Ascending aorta (tissue), 2 donors: ENCODE results near the gene LRP8. TPM values are rescaled to one million over a fixed set of nuclear protein-coding genes. Genes with fewer than 3 reads are reported as not detected.

Experiments
- DNase-seq, 2 donors: peaks; one replicate each; pipeline ENCODE4 v3.0.0-alpha.2; 2019; ENCODE audit warnings: low spot score in 2 of 2
- H3K27ac ChIP-seq, 2 donors: fragments of 200-600 bp; sonication (generic); one replicate each; pipeline ENCODE4 v1.5.1; 2016 to 2017; ENCODE audit warnings: mild to moderate bottlenecking in 1 of 2
- H3K27me3 ChIP-seq: fragments of 200-600 bp; sonication (generic); one replicate; pipeline ENCODE4 v1.5.1; 2017
- H3K36me3 ChIP-seq, 2 donors: fragments of 200-600 bp; sonication (generic); one replicate each; pipeline ENCODE4 v1.5.1; 2016
- H3K4me1 ChIP-seq, 2 donors: fragments of 200-600 bp; sonication (generic); one replicate each; pipeline ENCODE4 v1.5.1; 2016 to 2017; ENCODE audit warnings: mild to moderate bottlenecking in 1 of 2
- H3K4me3 ChIP-seq, 2 donors: fragments of 200-600 bp; sonication (generic); one replicate each; pipeline ENCODE4 v1.5.1; 2016 to 2017; ENCODE audit warnings: mild to moderate bottlenecking in 1 of 2
- H3K9me3 ChIP-seq, 2 donors: fragments of 200-600 bp; sonication (generic); one replicate each; pipeline ENCODE4 v1.5.1; 2016
- CTCF ChIP-seq, 3 experiments: fragments of 200-600 bp in 2 of 3; fragments of 450-650 bp in 1 of 3; sonication (generic) in 2 of 3; IDR thresholded peaks; one replicate each; pipeline ENCODE4 v1.5.1; 2016 to 2019; ENCODE audit warnings: antibody characterized with exemption in 3 of 3, mild to moderate bottlenecking in 1 of 3, moderate library complexity in 1 of 3
- intact Hi-C: fragments of 100-400 bp; cut with DNase I; formaldehyde crosslinking; loops from one replicate; pipeline ENCODE4 v1.15.1; 2023
- total RNA-seq: library from RNA; depleted of rRNA; stranded (reverse); fragments of >200 nt; gene quantifications from one replicate; pipeline ENCODE4 v1.1.0, GENCODE V29; 2016

Gene LRP8
- total RNA-seq, 1 donor from 2014 or later: 10.0 TPM

- Histone ChIP-seq H3K27ac (no peak overlapping the region), H3K4me3 (no peak overlapping the region), H3K9me3 (no peaks in the 10 kb centered on the region), H3K36me3 (no peaks in the 10 kb centered on the region), H3K4me1 (no peaks in the 10 kb centered on the region), H3K27me3 (no peaks in the 10 kb centered on the region)
- intact Hi-C loops: no loop called here
- no peak for DNase-seq
- TF ChIP-seq CTCF (IDR thresholded peaks at IDR 0.05): no peak
These were observed 13.8 kb downstream of the LRP8 start for GRCh38 chr1:53314096-53314495.

- Histone ChIP-seq H3K9me3 (no peaks in the 10 kb centered on the region), H3K36me3 (no peaks in the 10 kb centered on the region), H3K4me1 (no peaks in the 10 kb centered on the region), H3K4me3 (no peak overlapping the region), H3K27ac (no peak overlapping the region), H3K27me3 (no peaks in the 10 kb centered on the region)
- intact Hi-C loops: no loop called here
- no peak for DNase-seq
- no peak for TF ChIP-seq CTCF (IDR thresholded peaks at IDR 0.05)
These were observed 14.3 kb downstream of the LRP8 start for GRCh38 chr1:53313556-53313955.

- intact Hi-C loops: no loop called here
- H3K4me3 ChIP-seq: no peak overlapping the region
- no peaks in the 10 kb centered on the region for H3K9me3 ChIP-seq
- no peaks in the 10 kb centered on the region for H3K36me3 ChIP-seq
- H3K27ac ChIP-seq: no peak overlapping the region
- H3K27me3 ChIP-seq: no peaks in the 10 kb centered on the region
- H3K4me1 ChIP-seq: no peaks in the 10 kb centered on the region
- TF ChIP-seq CTCF (IDR thresholded peaks at IDR 0.05): no peak
- DNase-seq: no peak
These were observed 16.1 kb downstream of the LRP8 start for GRCh38 chr1:53311702-53312305.

- no peak for TF ChIP-seq CTCF (IDR thresholded peaks at IDR 0.05)
- intact Hi-C loops: no loop called here
These were observed 16.8 kb downstream of the LRP8 start for GRCh38 chr1:53310847-53311681.

GRCh38 chr1:53309802-53310201, 18.1 kb downstream of the LRP8 start:
- intact Hi-C loops: no loop called here
- DNase-seq: no peak
- Histone ChIP-seq H3K4me1 (peaks cover 0 to 16% of the 10 kb centered on the region in 2 donors), H3K4me3 (no peak overlapping the region), H3K36me3 (no peaks in the 10 kb centered on the region), H3K27me3 (no peaks in the 10 kb centered on the region), H3K9me3 (no peaks in the 10 kb centered on the region), H3K27ac (no peak overlapping the region)
- TF ChIP-seq CTCF (IDR thresholded peaks at IDR 0.05): no peak

More at GRCh38 chr1:53310847-53311681, 16.8 kb downstream of the LRP8 start:
- no peak overlapping the region for H3K4me3 ChIP-seq
- no peaks in the 10 kb centered on the region for H3K27me3 ChIP-seq
- H3K27ac ChIP-seq: no peak overlapping the region
- no peak for DNase-seq
- no peaks in the 10 kb centered on the region for H3K9me3 ChIP-seq
- peaks cover 0 to 6% of the 10 kb centered on the region in 2 donors for H3K4me1 ChIP-seq
- H3K36me3 ChIP-seq: no peaks in the 10 kb centered on the region
